WI38 (cell line): ENCODE results near the gene CYP8B1.

ENCODE experiments used
- H3K4me3 ChIP-seq: 2 replicates; pipeline ENCODE4 v1.5.1; 2011; ENCODE audit warnings: low read depth, mild to moderate bottlenecking, control low read depth, low read length
- TF ChIP-seq, protein P1 (sequence below): IDR thresholded peaks from 2 replicates; pipeline ENCODE4 v1.5.1; 2012; ENCODE audit warnings: low read depth, mild to moderate bottlenecking, control low read depth, low read length

CYP8B1 gene, protein sequence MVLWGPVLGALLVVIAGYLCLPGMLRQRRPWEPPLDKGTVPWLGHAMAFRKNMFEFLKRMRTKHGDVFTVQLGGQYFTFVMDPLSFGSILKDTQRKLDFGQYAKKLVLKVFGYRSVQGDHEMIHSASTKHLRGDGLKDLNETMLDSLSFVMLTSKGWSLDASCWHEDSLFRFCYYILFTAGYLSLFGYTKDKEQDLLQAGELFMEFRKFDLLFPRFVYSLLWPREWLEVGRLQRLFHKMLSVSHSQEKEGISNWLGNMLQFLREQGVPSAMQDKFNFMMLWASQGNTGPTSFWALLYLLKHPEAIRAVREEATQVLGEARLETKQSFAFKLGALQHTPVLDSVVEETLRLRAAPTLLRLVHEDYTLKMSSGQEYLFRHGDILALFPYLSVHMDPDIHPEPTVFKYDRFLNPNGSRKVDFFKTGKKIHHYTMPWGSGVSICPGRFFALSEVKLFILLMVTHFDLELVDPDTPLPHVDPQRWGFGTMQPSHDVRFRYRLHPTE

DNA sequence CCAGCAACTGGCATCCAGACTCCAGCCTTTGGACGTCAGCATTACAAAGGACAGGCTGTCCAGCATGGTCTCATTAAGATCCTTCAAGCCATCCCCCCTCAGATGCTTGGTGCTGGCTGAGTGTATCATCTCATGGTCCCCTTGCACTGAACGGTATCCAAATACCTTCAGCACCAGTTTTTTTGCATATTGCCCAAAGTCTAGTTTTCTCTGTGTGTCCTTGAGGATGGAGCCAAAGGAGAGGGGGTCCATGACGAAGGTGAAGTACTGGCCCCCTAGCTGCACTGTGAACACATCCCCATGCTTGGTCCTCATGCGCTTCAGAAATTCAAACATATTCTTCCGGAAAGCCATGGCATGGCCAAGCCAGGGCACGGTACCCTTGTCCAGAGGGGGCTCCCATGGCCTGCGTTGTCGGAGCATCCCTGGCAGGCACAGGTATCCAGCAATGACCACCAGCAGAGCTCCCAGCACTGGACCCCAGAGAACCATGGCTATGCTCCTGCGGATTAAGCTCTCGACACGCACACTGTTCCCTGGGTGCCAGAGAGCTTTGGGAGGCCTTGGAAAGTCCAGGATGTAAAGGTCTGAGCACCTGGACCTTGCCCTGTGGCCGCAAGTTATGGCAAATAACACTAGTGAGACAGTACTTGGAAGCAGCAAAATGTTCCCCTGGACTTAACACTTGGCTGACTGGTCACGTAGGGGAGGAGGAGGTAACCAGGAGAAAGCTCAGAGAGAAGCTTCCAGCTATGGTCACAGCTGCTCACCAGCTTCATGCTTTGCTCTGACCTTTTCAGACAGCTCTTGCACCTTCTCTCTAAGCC lies at the start of gene CYP8B1:
Gene CYP8B1 (minus strand): TSS at position 555 of the 827 bp plus-strand sequence. CDS start 63 bp downstream, at position 492.
- TF ChIP-seq, protein P1, sequence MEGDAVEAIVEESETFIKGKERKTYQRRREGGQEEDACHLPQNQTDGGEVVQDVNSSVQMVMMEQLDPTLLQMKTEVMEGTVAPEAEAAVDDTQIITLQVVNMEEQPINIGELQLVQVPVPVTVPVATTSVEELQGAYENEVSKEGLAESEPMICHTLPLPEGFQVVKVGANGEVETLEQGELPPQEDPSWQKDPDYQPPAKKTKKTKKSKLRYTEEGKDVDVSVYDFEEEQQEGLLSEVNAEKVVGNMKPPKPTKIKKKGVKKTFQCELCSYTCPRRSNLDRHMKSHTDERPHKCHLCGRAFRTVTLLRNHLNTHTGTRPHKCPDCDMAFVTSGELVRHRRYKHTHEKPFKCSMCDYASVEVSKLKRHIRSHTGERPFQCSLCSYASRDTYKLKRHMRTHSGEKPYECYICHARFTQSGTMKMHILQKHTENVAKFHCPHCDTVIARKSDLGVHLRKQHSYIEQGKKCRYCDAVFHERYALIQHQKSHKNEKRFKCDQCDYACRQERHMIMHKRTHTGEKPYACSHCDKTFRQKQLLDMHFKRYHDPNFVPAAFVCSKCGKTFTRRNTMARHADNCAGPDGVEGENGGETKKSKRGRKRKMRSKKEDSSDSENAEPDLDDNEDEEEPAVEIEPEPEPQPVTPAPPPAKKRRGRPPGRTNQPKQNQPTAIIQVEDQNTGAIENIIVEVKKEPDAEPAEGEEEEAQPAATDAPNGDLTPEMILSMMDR: no peak
- no peak within 1 kb of the TSS for H3K4me3 ChIP-seq

DNA sequence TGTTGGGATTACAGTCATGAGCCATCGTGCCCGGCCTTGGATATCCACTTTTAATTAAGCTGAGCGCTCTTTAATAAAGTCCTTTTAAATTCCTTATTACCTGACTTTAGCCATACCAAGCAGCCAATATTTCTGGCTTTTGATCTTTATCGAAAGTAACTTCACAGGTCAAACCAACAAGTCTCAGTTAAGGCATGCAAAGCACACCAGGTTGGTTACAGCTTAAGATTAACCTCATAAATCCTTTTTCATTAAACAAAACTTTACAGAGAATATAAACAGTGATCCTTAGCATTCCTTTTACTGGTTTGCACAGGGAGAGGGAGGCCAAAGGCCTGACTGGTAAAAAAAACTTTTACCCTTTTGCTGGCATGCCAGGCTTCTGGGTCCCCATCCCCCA lies 47.9 kb upstream of the CYP8B1 start:
- no peak overlapping the region for H3K4me3 ChIP-seq
- TF ChIP-seq, protein P1: no peak

DNA sequence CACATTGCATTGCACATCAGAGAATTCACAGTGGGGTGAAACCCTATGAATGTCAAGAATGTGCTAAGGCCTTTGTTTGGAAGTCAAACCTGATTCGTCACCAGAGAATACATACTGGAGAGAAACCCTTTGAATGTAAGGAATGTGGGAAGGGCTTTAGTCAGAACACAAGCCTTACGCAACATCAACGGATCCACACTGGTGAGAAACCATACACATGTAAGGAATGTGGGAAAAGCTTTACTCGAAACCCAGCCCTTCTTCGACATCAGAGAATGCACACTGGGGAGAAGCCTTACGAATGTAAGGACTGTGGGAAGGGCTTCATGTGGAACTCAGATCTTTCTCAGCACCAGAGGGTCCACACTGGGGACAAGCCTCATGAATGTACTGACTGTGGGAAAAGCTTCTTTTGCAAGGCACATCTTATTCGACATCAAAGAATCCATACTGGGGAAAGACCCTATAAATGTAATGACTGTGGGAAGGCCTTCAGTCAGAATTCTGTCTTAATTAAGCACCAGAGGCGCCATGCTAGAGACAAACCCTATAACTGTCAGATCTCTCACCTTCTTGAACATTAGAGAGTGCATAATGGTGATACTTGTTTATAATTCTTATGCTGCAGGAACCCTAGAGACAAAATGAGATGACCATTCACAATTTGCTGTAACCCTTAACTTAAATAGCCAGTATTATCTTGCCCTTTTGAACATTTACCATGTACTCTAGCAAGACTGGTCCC lies 39.3 kb upstream of the CYP8B1 start:
- no peak overlapping the region for H3K4me3 ChIP-seq
- TF ChIP-seq, protein P1: no peak

DNA sequence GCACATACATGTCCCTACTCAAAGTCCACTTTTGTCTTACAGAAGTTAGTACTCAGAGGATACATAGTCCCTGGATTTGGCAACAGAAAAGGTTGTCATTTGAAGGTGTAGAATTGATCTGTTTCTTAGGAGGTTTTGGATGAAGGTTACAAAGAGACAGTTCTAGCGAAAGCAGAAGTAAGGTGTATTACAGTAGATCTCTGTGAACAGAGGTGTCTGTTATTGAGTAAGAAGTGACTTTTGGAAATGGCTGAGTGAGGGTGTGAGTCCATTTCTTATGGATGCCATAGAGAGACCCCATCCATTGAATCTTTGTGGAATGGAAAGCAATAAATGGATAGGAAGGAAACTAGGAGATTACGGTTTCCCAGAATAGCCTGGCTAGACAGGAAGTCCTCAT lies 35.9 kb upstream of the CYP8B1 start:
- TF ChIP-seq, protein P1: no peak
- H3K4me3 ChIP-seq: no peak overlapping the region

DNA sequence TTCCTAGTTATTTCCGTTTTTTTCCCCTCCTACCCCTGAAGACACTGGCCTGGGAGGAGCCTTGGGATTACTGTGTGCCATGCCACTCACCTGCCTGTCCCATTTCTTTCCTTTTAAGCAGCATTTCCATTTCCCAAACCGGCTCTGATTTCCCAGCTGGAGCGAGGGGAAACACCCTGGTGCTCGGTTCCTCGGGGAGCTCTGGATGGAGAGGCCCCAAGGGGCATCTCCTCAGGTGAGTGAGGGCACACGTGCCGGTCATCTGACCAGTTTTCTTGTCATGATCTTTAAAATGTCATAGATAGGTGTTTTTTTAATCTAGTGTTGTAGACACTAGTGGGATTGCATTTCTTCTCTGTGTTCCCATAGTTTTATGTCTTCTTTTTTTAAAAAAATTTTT lies 33.0 kb upstream of the CYP8B1 start:
- H3K4me3 ChIP-seq: no peak overlapping the region
- TF ChIP-seq, protein P1: no peak

DNA sequence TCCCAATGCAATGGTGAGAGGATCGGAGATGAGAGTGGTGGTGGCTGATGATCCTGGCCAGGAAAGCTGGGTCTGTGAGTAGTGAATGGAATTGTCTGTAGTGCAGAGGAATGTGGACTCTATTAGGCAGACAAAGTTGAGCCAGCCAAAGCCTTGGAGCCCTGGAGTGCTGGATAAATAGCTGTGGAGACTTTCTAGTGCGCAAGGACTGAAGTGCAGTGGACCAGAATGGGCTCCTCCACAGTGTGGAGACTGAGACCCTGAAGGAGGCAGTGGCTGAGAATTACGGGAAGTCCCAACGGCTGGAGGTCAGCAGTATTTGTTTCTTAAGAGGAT lies 31.1 kb upstream of the CYP8B1 start:
- H3K4me3 ChIP-seq: no peak overlapping the region
- TF ChIP-seq, protein P1: no peak
